Activated T-cell treated with anti-CD3 and anti-CD28 coated beads for 48 hours (primary cell): ENCODE results near the gene IL1R1.
"Not testable (repeated sequence)": the region's sequence is repeated elsewhere in the genome, so short reads cannot be mapped to it uniquely, and the experiment has no call there.

Source experiments
- DNase-seq: peaks from one replicate; pipeline ENCODE4 v3.0.0-alpha.2; 2020; ENCODE audit warnings: low read depth

The IL1R1 gene

DNA sequence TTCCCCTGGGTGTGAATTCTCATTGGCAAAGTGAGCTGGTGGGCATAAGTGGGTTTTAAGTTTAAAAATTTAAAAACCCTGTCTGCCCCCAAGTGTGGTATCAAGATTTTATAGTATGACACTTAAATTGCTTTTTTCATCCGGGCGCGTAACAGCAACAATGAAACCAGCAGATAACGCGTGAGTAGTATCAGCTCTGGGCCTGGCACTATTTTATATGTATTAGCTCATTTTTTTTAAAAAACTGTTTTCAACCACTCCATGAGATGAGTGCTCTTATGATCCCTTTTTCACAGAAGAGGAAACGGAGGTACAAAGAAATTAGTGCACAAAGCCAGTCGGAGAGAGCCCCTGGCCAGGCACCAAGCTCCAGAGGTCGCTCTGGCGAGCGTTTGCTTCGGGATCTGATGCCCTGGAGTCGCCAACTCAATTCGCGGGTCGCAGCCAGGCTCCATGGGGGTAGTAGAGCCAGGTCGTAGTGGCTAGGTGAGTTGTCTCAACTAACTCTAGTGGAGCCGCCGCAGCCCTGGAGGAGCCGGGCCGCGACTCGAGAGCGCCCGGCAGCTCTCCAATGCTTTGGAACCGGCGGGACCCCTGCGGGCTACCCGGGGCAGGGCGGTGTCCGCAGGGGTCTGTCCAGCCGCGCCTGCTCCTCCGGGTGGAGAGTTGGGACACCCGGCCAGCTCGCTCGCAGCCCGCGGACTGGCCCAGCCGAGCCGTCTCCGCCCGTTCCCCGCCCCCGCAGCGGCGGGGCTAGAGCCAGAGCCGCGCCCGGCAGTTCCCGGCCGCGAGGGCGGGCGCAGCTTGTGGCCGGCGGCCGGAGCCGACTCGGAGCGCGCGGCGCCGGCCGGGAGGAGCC is at the start of gene IL1R1:
Gene IL1R1 (plus strand): TSS at position 777 of the 859 bp plus-strand sequence. CDS start 14,979 bp downstream, outside the sequence.
- no peak for DNase-seq

- DNase-seq = no peak
Measured at GRCh38 chr2:102093662-102094061, 48.9 kb upstream of the IL1R1 start.

GRCh38 chr2:102094917-102095316 is 47.6 kb upstream of the IL1R1 start:
- no peak for DNase-seq

DNA sequence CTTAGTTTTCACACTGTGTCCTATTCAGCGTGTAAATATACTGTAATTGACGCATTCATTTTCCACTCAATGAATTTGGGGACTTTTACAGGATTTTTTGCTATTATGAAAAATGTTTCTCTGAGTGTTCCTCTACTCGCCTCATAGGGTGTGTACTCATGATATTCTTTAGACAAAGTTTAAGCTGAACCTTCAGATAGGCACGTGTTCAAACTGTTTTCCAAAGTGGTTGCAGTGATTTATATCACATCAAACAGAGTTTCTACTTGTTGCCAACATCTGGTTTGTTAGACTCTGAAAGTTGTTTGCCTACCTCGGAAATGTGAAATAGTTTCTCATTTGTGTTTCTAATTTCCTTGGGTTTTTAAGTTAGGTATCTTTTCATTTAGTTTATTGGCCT is 46.4 kb upstream of the IL1R1 start:
- DNase-seq = no peak

- no peak for DNase-seq
Measured at GRCh38 chr2:102098756-102099155, 43.8 kb upstream of the IL1R1 start.

GRCh38 chr2:102099536-102100298 is 42.8 kb upstream of the IL1R1 start:
- no peak for DNase-seq

DNA sequence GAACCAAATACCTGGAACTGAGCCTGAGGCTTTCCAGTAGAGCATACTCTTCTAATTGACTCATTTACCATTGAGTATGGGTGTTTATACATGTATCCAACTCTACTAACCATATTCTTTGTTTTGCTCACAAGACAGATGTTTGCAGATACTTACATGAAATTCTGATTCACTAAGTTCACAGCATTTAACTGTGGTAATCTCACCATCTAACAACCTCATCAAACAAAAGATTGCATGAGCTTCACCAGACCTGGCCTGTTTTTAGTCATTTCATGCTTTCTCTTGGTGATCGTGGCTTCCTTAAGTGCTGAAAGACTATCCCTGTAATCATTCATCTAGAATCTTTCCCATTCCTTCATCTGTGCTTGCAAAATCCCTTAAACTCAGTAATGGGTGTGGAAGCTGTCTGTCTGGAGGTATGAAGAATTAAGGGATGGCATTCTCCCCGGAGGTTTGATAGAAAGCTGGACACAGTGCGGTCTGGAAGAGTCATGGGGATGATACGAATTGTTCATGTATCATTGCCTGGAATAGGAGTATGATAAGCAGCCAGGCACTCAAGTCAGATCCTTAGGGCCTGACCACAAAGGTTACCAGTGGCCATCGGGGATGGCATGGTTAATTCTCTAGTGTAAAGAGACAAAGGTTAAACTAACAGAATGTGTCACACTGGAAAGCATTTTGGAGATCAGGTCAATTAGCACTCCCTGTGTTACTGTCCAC is 42.0 kb upstream of the IL1R1 start:
- DNase-seq = no peak

GRCh38 chr2:102101097-102101848 is 41.3 kb upstream of the IL1R1 start:
- no peak for DNase-seq

DNA sequence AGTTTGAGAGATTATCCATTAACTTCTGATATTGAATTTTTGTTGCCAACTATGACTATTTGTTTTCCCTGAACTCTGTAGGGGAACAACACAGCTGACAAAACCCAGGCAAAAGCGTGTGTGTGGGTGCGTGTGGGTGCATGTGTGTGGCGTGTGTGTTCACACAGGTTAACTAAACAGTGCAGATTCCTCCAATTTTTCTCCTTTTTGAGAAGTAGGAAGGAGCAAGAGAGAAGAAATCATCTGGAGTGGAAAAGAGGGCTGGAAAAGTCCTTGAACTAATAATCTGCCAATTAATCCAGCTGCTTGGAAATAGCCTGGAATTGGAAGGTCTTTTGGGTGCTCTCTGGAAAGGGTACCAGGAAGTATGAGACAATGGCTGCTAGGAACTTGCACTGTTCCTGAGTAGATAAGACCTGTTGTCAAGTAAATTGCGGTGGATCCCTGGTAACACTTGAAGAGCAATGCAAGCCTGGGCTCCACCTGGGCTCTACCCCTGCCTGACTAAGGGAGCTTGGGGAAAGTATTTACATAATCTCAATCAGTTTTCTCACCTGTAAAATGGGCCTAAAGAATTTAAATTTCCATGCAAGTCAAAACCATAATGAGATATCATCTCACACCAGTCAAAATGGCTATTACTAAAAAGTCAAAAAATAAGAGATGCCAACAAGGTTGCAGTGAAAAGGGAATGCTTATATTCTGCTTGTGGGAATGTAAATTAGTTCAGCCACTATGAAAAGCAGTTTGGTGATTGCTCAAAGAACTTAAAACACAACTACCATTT is 40.5 kb upstream of the IL1R1 start:
- DNase-seq = no peak

- DNase-seq = not testable (repeated sequence)
Measured at GRCh38 chr2:102102636-102102948, 40.0 kb upstream of the IL1R1 start.

GRCh38 chr2:102103284-102103683 is 39.3 kb upstream of the IL1R1 start:
- DNase-seq = no peak

- DNase-seq = peak; percentile 74
Measured at GRCh38 chr2:102103992-102104871, 38.3 kb upstream of the IL1R1 start.

GRCh38 chr2:102106133-102106556 is 36.4 kb upstream of the IL1R1 start:
- DNase-seq = no peak

- not testable (repeated sequence) for DNase-seq
Measured at GRCh38 chr2:102106813-102107740, 35.5 kb upstream of the IL1R1 start.

DNA sequence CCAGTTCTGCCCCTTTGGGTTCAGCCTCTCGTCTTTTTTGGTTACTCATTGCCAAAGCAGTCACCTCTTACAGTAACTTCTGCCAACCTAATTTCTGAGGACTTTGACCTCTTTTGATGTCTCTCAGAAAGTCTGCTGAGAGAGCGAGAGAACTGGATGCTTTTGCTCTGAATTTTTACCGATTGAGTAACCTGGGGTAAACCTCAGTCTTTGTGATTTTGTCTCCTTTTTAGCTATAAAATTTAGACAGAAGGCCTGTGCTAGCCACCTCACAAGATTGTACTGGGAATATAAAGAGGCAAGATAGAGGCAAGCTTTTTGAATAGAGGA is 34.8 kb upstream of the IL1R1 start:
- no peak for DNase-seq

DNA sequence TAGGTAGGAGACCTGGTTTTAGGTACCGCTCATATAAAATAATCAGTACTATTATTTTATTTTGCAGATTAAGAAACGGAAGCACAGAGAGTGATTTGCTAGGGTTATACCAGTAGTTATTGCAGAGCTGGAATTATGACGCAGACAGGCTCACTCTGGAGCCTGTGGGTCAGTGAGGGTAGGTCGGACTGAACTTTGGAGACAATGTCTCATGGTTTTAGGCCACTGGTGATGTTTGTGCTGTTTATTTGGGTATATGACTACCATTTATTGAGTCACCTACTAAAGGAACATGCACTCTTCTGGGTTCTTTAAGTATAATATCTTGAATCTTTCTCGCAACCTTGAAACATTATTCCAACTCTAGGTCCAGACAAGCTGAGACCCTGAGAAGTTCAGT is 33.5 kb upstream of the IL1R1 start:
- no peak for DNase-seq

- DNase-seq = no peak
Measured at GRCh38 chr2:102110171-102110570, 32.4 kb upstream of the IL1R1 start.

DNA sequence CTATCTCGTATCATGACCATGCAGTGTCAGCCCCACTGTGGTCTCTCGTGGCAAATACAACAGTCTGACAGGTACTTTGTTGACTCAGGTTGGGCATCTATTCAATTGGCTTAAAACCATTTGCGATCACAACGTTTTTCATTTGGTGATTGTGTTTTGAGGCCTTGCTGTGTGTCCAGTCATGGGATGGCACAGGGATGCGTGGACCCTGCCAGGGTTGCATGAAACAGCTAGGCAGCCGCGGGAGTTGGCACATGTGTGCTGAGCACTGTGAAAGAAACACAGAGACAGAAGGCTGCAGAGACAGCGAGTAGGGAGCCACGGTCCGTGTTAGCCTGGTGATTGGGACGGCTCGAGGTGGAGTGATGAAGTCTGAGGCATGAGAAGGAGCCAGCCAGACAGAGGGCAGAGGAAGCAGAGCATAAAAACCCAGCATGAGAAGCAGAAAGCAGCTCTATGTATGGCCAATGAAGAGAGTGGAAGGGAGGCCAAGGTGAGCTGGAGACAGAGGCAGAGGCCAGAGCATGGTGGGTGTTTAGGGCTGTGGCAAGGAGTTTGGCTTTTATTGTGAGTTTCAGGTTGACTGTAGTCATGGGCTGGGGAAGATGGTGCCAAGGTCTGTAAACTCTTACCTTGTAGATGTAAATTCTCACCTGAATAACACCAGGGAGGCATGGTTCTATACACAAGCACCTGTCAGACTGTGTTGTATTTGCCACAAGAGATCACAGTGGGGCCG is 31.8 kb upstream of the IL1R1 start:
- no peak for DNase-seq
